ENCODE measurements around the gene ILF2.
"Not testable (repeated sequence)": the region's sequence is repeated elsewhere in the genome, so short reads cannot be mapped to it uniquely, and the experiment has no call there.

ILF2 gene

DNA sequence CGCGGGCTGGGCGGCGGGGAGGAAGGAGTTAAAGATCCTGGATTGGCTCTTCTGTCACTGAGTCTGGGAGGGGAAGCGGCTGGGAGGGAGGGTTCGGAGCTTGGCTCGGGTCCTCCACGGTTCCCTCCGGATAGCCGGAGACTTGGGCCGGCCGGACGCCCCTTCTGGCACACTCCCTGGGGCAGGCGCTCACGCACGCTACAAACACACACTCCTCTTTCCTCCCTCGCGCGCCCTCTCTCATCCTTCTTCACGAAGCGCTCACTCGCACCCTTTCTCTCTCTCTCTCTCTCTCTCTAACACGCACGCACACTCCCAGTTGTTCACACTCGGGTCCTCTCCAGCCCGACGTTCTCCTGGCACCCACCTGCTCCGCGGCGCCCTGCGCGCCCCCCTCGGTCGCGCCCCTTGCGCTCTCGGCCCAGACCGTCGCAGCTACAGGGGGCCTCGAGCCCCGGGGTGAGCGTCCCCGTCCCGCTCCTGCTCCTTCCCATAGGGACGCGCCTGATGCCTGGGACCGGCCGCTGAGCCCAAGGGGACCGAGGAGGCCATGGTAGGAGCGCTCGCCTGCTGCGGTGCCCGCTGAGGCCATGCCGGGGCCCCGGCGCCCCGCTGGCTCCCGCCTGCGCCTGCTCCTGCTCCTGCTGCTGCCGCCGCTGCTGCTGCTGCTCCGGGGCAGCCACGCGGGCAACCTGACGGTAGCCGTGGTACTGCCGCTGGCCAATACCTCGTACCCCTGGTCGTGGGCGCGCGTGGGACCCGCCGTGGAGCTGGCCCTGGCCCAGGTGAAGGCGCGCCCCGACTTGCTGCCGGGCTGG lies 7.9 kb upstream of the ILF2 start, which contains the start of gene NPR1:
Gene NPR1 (plus strand): TSS at position 170 of the 818 bp plus-strand sequence. CDS start 421 bp downstream, at position 591.
- peak within 1 kb of the TSS; percentile 83 for H3K4me3 ChIP-seq (ENCODE audit: low read length)
- H3K27me3 ChIP-seq (replicated peaks; ENCODE audit: control insufficient read depth, insufficient read depth, low read length), result no peaks in the 10 kb centered on the region

DNA sequence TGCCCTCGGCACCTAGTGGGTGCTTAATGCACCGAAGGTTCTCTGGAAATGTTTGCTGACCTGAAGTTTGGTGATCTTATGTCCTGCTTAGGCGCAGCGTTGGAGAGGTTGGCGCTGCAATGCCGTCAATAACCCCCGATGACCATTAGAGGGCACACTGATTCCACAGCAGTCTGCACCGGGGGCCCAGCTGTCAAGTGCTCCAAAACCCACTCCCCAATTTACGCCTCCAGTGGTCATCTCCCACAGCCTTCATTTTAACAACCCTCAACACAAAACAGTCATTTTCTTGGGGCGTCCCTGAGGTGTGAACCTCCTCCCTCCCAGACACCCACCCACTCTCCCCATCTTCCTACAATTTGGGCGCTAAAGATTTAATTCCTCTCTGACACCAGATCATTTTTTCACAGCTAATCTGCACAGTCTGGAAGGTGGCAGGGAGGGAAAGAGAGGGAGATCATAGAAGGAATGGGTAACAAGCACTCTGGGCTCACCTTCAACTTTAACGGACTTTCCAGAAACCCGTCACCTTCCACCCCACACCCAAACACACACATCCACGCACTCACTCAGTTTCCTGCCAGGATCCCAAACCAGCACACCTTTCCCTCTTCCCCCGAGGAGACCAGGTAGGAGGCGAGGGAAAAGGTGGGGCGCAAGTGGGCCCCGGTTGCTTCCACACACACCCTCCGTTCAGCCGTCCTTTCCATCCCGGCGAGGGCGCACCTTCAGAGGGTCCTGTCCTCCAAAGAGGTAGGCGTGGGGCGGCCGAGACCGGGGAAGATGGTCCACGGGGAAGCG lies 7.1 kb upstream of the ILF2 start:
- Histone ChIP-seq H3K36me3 (ENCODE audit: control insufficient read depth, insufficient read depth, low read length, severe bottlenecking) (peaks cover 20% of the 10 kb centered on the region), H3K9ac (ENCODE audit: low read length) (peak overlapping the region; percentile 86), H3K9me3 (ENCODE audit: control insufficient read depth, low read length) (no peaks in the 10 kb centered on the region), H3K27me3 (replicated peaks; ENCODE audit: control insufficient read depth, insufficient read depth, low read length) (no peaks in the 10 kb centered on the region), H3K4me3 (ENCODE audit: low read length) (peak overlapping the region; percentile 83), H3K4me1 (ENCODE audit: control insufficient read depth, insufficient read depth, low read length) (peaks cover 19% of the 10 kb centered on the region)
- peak; percentile 79 for DNase-seq (ENCODE audit: low read depth)

More for the DNA sequence above, 7.9 kb upstream of the ILF2 start, which contains the start of gene NPR1:
- no peaks in the 10 kb centered on the region for H3K9me3 ChIP-seq (ENCODE audit: control insufficient read depth, low read length)
- H3K36me3 ChIP-seq (ENCODE audit: control insufficient read depth, insufficient read depth, low read length, severe bottlenecking), result peaks cover 28% of the 10 kb centered on the region
- peak within 1 kb of the TSS; percentile 86 for H3K9ac ChIP-seq (ENCODE audit: low read length)
- H3K4me1 ChIP-seq (ENCODE audit: control insufficient read depth, insufficient read depth, low read length), result peaks cover 19% of the 10 kb centered on the region
- peak; percentile 66 for DNase-seq (ENCODE audit: low read depth)

GRCh38 chr1:153673511-153673910 lies 2.7 kb upstream of the ILF2 start:
- Histone ChIP-seq H3K27me3 (replicated peaks; ENCODE audit: control insufficient read depth, insufficient read depth, low read length) (no peaks in the 10 kb centered on the region), H3K9me3 (ENCODE audit: control insufficient read depth, low read length) (no peaks in the 10 kb centered on the region), H3K4me1 (ENCODE audit: control insufficient read depth, insufficient read depth, low read length) (peaks cover 28% of the 10 kb centered on the region), H3K36me3 (ENCODE audit: control insufficient read depth, insufficient read depth, low read length, severe bottlenecking) (peaks cover 6% of the 10 kb centered on the region), H3K9ac (ENCODE audit: low read length) (no peak overlapping the region), H3K4me3 (ENCODE audit: low read length) (no peak overlapping the region)
- DNase-seq (ENCODE audit: low read depth), result no peak

GRCh38 chr1:153671628-153672353 lies 998 bp upstream of the ILF2 start:
- Histone ChIP-seq H3K4me3 (ENCODE audit: low read length) (peak overlapping the region; percentile 78), H3K9ac (ENCODE audit: low read length) (peak overlapping the region; percentile 68), H3K4me1 (ENCODE audit: control insufficient read depth, insufficient read depth, low read length) (peaks cover 19% of the 10 kb centered on the region), H3K36me3 (ENCODE audit: control insufficient read depth, insufficient read depth, low read length, severe bottlenecking) (peaks cover 23% of the 10 kb centered on the region)
- DNase-seq (ENCODE audit: low read depth); H3K27me3 ChIP-seq (replicated peaks; ENCODE audit: control insufficient read depth, insufficient read depth, low read length); H3K9me3 ChIP-seq (ENCODE audit: control insufficient read depth, low read length): not testable (repeated sequence)

- H3K9me3 ChIP-seq (ENCODE audit: control insufficient read depth, low read length), result no peaks in the 10 kb centered on the region
- peaks cover 38% of the 10 kb centered on the region for H3K36me3 ChIP-seq (ENCODE audit: control insufficient read depth, insufficient read depth, low read length, severe bottlenecking)
- H3K27me3 ChIP-seq (replicated peaks; ENCODE audit: control insufficient read depth, insufficient read depth, low read length), result no peaks in the 10 kb centered on the region
- peak overlapping the region; percentile 95 for H3K9ac ChIP-seq (ENCODE audit: low read length)
- peak overlapping the region; percentile 98 for H3K4me3 ChIP-seq (ENCODE audit: low read length)
- DNase-seq (ENCODE audit: low read depth), result no peak
- H3K4me1 ChIP-seq (ENCODE audit: control insufficient read depth, insufficient read depth, low read length), result peaks cover 19% of the 10 kb centered on the region
These were observed 435 bp downstream of the ILF2 start for GRCh38 chr1:153670257-153670858.

DNA sequence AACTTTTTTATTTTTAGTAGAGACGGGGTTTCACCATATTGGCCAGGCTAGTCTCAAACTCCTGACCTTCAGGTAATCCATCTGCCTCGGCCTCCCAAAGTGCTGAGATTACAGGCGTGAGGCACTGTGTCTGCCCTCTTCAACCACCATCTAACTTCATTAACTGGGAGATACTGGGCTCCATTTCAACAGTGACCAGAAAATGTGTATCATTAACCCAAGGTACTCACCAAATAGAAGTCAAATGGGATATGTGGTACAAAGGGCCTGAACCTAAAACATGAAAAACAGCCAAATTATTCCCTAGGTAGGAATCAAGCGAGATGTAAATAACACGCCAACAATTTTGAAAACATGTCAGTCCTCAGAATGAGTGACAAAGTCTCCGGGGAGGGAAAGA lies 1.2 kb downstream of the ILF2 start:
- Histone ChIP-seq H3K4me3 (ENCODE audit: low read length) (peak overlapping the region; percentile 98), H3K9me3 (ENCODE audit: control insufficient read depth, low read length) (no peaks in the 10 kb centered on the region), H3K4me1 (ENCODE audit: control insufficient read depth, insufficient read depth, low read length) (peaks cover 19% of the 10 kb centered on the region), H3K9ac (ENCODE audit: low read length) (peak overlapping the region; percentile 95), H3K36me3 (ENCODE audit: control insufficient read depth, insufficient read depth, low read length, severe bottlenecking) (peaks cover 45% of the 10 kb centered on the region), H3K27me3 (replicated peaks; ENCODE audit: control insufficient read depth, insufficient read depth, low read length) (no peaks in the 10 kb centered on the region)
- no peak for DNase-seq (ENCODE audit: low read depth)

GRCh38 chr1:153668672-153669071 lies 2.1 kb downstream of the ILF2 start:
- peaks cover 55% of the 10 kb centered on the region for H3K36me3 ChIP-seq (ENCODE audit: control insufficient read depth, insufficient read depth, low read length, severe bottlenecking)
- DNase-seq (ENCODE audit: low read depth); H3K27me3 ChIP-seq (replicated peaks; ENCODE audit: control insufficient read depth, insufficient read depth, low read length); H3K4me3 ChIP-seq (ENCODE audit: low read length); H3K9me3 ChIP-seq (ENCODE audit: control insufficient read depth, low read length); H3K9ac ChIP-seq (ENCODE audit: low read length): not testable (repeated sequence)
- peaks cover 23% of the 10 kb centered on the region for H3K4me1 ChIP-seq (ENCODE audit: control insufficient read depth, insufficient read depth, low read length)

GRCh38 chr1:153667439-153667838 lies 3.4 kb downstream of the ILF2 start:
- DNase-seq (ENCODE audit: low read depth), result no peak
- Histone ChIP-seq H3K4me3 (ENCODE audit: low read length) (no peak overlapping the region), H3K4me1 (ENCODE audit: control insufficient read depth, insufficient read depth, low read length) (peaks cover 34% of the 10 kb centered on the region), H3K9ac (ENCODE audit: low read length) (no peak overlapping the region), H3K36me3 (ENCODE audit: control insufficient read depth, insufficient read depth, low read length, severe bottlenecking) (peaks cover 67% of the 10 kb centered on the region), H3K27me3 (replicated peaks; ENCODE audit: control insufficient read depth, insufficient read depth, low read length) (no peaks in the 10 kb centered on the region), H3K9me3 (ENCODE audit: control insufficient read depth, low read length) (no peaks in the 10 kb centered on the region)

- Histone ChIP-seq H3K9ac (ENCODE audit: low read length) (peak overlapping the region; percentile 29), H3K27me3 (replicated peaks; ENCODE audit: control insufficient read depth, insufficient read depth, low read length) (no peaks in the 10 kb centered on the region), H3K9me3 (ENCODE audit: control insufficient read depth, low read length) (no peaks in the 10 kb centered on the region), H3K36me3 (ENCODE audit: control insufficient read depth, insufficient read depth, low read length, severe bottlenecking) (peaks cover 77% of the 10 kb centered on the region), H3K4me3 (ENCODE audit: low read length) (no peak overlapping the region), H3K4me1 (ENCODE audit: control insufficient read depth, insufficient read depth, low read length) (peaks cover 39% of the 10 kb centered on the region)
- peak; percentile 24 for DNase-seq (ENCODE audit: low read depth)
These were observed 7.6 kb downstream of the ILF2 start for GRCh38 chr1:153663211-153663610.

DNA sequence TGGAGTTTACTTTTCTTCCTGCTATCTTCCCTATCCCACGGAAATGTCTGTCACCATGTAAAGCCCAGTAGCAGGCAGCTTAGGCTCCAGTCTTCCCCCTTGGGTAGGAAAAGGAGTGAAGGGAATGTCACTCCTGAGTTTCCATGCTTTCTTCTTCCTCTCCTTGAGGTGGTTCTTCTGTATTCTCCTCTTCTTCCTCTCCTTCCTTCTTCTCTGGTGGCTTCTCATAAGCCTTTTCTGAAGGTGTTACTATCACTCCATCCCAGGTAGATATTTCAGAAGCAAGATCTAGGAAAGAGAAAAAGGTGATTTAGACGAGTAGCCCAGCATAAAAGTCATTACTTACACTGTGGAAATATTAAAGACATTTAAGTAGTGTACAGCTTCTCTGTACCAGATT lies 8.5 kb downstream of the ILF2 start:
- no peak for DNase-seq (ENCODE audit: low read depth)
- Histone ChIP-seq H3K36me3 (ENCODE audit: control insufficient read depth, insufficient read depth, low read length, severe bottlenecking) (peaks cover 67% of the 10 kb centered on the region), H3K4me1 (ENCODE audit: control insufficient read depth, insufficient read depth, low read length) (peaks cover 40% of the 10 kb centered on the region)

More for the DNA sequence above, 8.5 kb downstream of the ILF2 start:
- H3K9me3 ChIP-seq (ENCODE audit: control insufficient read depth, low read length), result no peaks in the 10 kb centered on the region
- no peak overlapping the region for H3K9ac ChIP-seq (ENCODE audit: low read length)
- H3K4me3 ChIP-seq (ENCODE audit: low read length), result no peak overlapping the region
- H3K27me3 ChIP-seq (replicated peaks; ENCODE audit: control insufficient read depth, insufficient read depth, low read length), result no peaks in the 10 kb centered on the region
